PFSK-1 (cell line): ENCODE data around the gene CRIP1.

Experiments
- FOXP2 ChIP-seq: optimal IDR thresholded peaks from 2 replicates; pipeline ENCODE3; 2011; ENCODE audit warnings: borderline replicate concordance, control low read depth, inconsistent platforms; ENCODE audit not compliant: insufficient read depth; ENCODE audit errors: extremely low read length, extremely low read depth
- POLR2AphosphoS5 ChIP-seq: IDR thresholded peaks from 2 replicates; pipeline ENCODE4 v1.6.1; 2012; ENCODE audit warnings: low read depth, mild to moderate bottlenecking, control low read depth, low read length, moderate library complexity
- REST ChIP-seq, 2 experiments: IDR thresholded peaks; 2 replicates each; pipeline versions ENCODE4 v1.6.1 to v1.8.0; 2011 to 2012; ENCODE audit warnings: low read depth in 2 of 2, low read length in 2 of 2, control low read depth in 1 of 2, inconsistent platforms in 1 of 2, mild to moderate bottlenecking in 1 of 2, moderate library complexity in 1 of 2; ENCODE audit not compliant: insufficient read depth in 1 of 2
- SIN3A ChIP-seq: IDR thresholded peaks from 2 replicates; pipeline ENCODE4 v1.6.1; 2012; ENCODE audit warnings: mild to moderate bottlenecking, low read length, moderate library complexity, borderline replicate concordance; ENCODE audit not compliant: insufficient read depth
- TAF1 ChIP-seq: IDR thresholded peaks from 2 replicates; pipeline ENCODE4 v1.6.1; 2012; ENCODE audit warnings: low read length, control low read depth, borderline replicate concordance; ENCODE audit not compliant: insufficient read depth

The CRIP1 gene

GRCh38 chr14:105494606-105494929 is 7.9 kb downstream of the CRIP1 start:
- no peak for TF ChIP-seq SIN3A
- TF ChIP-seq REST (IDR thresholded peaks at IDR 0.05; ENCODE audit: insufficient read depth in 1 of 2, low read depth in 2 of 2, low read length in 2 of 2): no peak
- TF ChIP-seq TAF1: no peak
- no peak for TF ChIP-seq POLR2AphosphoS5
- TF ChIP-seq FOXP2: no peak

DNA sequence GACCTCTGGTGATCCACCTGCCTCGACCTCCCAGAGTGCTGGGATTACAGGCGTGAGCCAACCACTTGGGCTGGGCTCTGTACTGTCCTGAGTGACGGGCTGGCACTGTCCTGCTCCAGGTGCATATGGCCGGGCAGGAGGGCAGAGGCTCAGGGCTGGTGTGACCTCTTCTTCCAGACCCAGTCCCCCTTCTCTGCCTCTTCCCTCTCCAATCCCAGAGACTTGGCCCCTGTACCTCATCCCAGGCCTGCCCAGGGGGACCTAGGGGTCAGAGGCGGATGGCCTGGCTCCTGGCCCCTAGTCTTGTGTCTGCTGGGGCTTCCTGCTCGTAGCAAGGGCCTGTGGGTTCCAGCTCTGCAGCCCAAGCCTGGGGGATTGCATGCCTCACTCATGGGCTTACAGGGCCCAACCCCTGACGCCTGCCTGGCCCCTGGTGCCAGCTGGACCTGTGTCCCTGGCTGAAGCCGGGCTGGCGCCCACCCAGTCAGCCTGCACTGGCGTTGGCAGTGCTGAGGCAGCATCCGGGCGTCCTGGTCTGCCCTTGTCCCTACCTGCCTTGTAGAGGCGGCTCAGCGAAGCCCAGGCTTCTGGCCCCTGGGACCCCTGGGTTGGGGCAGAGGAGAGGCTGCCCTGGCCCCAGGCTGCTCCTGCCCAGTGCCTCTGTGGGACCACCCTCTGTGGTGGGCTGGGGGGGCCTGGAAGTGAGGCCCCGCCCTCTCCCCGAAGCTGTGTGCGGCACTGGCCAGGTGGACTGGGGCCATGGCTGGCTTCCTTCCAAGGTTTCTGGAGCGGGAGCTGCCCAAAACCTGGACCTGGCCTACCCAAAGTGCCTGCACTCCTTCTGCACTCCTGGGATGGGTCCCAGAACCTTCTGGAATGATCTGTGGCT is 8.7 kb downstream of the CRIP1 start:
- TF ChIP-seq POLR2AphosphoS5 (no peak), TAF1 (no peak), REST (IDR thresholded peaks at IDR 0.05; ENCODE audit: insufficient read depth in 1 of 2, low read depth in 2 of 2, low read length in 2 of 2) (no peak), FOXP2 (no peak), SIN3A (no peak)

DNA sequence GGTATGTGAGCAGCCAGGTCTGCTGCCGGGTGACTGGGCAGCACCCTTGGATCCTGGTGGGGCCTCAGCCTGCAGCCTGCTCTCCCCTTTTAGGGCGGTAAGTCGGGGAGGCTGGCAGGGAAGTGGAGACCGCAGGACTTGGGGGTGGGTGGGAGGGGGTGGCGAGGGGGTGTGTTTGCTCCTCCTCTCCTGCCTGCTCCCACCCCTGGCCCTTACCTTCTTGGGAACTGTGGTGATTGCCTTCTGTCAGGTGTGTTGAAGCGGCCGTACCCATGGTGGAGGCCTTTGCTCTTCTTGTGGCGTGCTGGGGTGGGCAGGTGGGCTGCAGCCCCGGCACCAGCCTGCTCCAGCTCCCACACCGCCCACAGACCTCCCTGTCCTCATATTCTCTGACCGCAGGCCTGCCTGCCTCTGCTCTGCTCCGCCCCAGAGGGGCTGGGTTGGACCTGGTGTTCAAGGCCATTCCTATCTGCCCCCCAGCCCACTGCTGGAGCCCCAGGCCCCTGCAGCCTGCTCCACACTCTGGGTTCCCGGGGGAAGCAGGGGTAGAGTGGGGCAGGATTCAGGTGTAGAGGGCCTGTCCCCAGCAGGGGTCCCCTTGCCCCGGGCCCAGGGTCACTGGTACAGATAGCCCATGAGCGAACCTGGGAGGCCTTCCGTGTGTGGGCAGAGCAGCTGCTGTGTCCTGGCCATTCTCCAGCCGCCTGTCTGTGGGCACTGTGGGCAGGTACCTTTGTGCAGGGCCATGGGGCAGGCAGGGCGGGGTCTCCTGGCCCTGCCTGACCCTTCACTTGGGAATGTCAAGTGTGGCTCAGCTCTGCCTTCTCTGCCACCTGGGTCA is 9.5 kb downstream of the CRIP1 start:
- TF ChIP-seq SIN3A (no peak), FOXP2 (no peak), TAF1 (no peak), POLR2AphosphoS5 (no peak), REST (IDR thresholded peaks at IDR 0.05; ENCODE audit: insufficient read depth in 1 of 2, low read depth in 2 of 2, low read length in 2 of 2) (no peak)

DNA sequence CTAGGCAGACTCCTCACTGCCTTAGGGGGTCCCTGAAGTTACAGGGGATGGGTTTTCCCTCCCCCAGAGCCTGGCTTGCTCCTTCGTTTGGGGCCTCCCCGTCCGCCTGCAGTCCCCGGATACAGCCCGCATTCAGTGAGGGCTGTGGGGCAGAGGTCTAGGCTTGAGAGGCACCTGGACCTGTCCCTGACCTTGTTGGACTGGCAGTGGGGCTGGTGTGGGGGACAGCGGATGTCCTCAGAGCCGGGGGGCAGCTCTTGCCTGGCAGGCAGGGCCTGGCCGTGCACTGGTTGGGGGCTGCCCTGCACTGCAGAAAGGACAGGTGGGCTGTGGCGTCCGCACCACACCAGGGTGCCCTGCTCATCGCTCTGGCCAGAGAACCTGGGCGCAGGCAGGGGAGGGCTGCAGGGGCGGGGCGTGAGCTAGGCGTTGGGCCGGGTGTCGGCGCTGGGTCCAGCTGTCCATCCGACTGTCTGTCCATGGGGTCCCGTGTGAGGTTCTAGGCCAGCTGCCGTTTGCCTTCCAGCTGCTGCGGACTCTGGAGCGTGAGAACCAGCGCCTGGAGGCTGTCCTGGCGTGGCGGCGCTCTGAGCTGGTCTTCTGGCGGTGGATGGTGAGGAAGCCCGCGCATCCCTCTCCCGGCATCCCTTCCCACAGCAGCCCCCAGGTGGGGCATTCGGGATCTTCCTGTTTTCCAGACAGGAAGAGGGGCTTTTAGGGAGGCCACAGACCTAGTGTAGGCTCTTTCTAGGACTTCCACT is 10.3 kb downstream of the CRIP1 start:
- TF ChIP-seq POLR2AphosphoS5: no peak
- no peak for TF ChIP-seq REST (IDR thresholded peaks at IDR 0.05; ENCODE audit: insufficient read depth in 1 of 2, low read depth in 2 of 2, low read length in 2 of 2)
- no peak for TF ChIP-seq SIN3A
- no peak for TF ChIP-seq TAF1
- TF ChIP-seq FOXP2: no peak
